ENCODE measurements around the gene SPATA31D1. TPM values are rescaled to one million over a fixed set of nuclear protein-coding genes. Genes with fewer than 3 reads are reported as not detected.

The SPATA31D1 gene
- total RNA-seq, 4 donors from 2014 or later = 0.13 TPM; not detected in 3

DNA sequence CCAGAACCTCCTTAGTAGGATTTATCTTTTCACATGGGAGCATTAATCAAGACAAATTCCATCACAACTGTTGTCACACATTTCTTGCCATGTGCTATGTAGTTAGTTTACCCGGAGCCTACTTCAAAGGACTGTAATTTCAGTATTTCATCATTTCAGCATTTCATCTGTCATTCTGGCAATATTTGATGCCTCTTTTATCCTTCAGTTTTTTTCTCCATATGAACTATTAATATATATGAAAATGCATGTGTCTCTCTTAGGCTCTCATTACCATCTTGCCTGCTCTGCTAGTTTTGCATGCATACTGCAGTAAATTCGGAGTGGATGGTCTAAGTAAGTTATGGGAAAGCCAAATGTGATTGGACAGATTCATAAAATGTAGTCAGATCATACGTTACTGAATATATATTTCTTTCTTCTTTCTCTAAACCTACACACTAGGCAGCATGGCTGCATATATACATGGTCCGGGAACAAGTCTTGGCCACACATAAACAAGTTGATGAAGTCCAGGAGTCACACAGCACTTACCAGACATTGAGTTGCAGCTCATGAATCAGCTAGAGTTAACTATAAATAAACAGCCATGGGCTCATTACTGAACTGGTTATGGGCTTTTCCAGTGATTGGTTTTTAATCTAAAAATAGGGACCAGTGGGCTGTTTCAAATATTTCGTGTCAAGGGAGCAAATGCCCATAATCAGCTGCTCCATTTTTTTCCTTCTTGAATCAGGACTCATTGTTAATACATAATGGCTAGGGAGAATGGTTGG is 46.6 kb downstream of the SPATA31D1 start:
- no peak overlapping the region for H3K4me3 ChIP-seq
- no peak for DNase-seq (ENCODE audit: low spot score in 2 of 2)
- H3K36me3 ChIP-seq = no peaks in the 10 kb centered on the region
- no peak for TF ChIP-seq POLR2AphosphoS5 (IDR thresholded peaks at IDR 0.05)
- TF ChIP-seq, protein P1, sequence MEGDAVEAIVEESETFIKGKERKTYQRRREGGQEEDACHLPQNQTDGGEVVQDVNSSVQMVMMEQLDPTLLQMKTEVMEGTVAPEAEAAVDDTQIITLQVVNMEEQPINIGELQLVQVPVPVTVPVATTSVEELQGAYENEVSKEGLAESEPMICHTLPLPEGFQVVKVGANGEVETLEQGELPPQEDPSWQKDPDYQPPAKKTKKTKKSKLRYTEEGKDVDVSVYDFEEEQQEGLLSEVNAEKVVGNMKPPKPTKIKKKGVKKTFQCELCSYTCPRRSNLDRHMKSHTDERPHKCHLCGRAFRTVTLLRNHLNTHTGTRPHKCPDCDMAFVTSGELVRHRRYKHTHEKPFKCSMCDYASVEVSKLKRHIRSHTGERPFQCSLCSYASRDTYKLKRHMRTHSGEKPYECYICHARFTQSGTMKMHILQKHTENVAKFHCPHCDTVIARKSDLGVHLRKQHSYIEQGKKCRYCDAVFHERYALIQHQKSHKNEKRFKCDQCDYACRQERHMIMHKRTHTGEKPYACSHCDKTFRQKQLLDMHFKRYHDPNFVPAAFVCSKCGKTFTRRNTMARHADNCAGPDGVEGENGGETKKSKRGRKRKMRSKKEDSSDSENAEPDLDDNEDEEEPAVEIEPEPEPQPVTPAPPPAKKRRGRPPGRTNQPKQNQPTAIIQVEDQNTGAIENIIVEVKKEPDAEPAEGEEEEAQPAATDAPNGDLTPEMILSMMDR (IDR thresholded peaks at IDR 0.05) = no peak
- TF ChIP-seq EP300 (IDR thresholded peaks at IDR 0.05) = no peak
- TF ChIP-seq POLR2A (IDR thresholded peaks at IDR 0.05) = no peak
- no peaks in the 10 kb centered on the region for H3K27me3 ChIP-seq
- 79% methylated on average over 5 of the region's 5 CpGs for WGBS
- H3K27ac ChIP-seq = no peak overlapping the region
- H3K4me1 ChIP-seq = peaks cover 16% of the 10 kb centered on the region
- H3K9me3 ChIP-seq = no peaks in the 10 kb centered on the region

GRCh38 chr9:82036086-82036485 is 47.5 kb downstream of the SPATA31D1 start:
- H3K27me3 ChIP-seq = no peaks in the 10 kb centered on the region
- TF ChIP-seq POLR2AphosphoS5 (IDR thresholded peaks at IDR 0.05) (no peak), EP300 (IDR thresholded peaks at IDR 0.05) (no peak), POLR2A (IDR thresholded peaks at IDR 0.05) (no peak)
- TF ChIP-seq, protein P1 (IDR thresholded peaks at IDR 0.05) = no peak
- H3K4me1 ChIP-seq = peaks cover 15% of the 10 kb centered on the region
- 87% methylated on average over 4 of the region's 4 CpGs for WGBS
- no peaks in the 10 kb centered on the region for H3K36me3 ChIP-seq
- H3K27ac ChIP-seq = no peak overlapping the region
- no peaks in the 10 kb centered on the region for H3K9me3 ChIP-seq
- no peak for DNase-seq (ENCODE audit: low spot score in 2 of 2)
- no peak overlapping the region for H3K4me3 ChIP-seq

DNA sequence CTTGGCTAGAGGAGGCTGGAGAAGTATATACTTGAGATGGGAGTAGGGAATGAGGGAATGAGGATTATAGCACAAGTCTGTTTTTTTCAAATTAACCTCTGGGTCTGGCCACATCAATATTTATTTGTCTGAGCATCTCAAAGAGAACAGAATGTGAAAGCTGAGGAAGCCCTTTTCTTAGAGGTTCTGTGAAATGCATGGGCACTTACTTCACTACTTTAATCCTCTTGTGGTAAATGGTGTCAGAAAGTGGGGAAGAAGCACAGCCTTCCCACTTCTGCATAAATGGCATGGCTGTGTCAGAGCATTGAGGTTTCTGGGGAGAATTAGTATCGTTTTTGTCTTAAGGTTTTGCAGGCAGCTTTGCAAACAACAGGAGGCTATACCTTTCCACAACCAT is 48.6 kb downstream of the SPATA31D1 start:
- Histone ChIP-seq H3K4me3 (no peak overlapping the region), H3K27ac (no peak overlapping the region), H3K4me1 (peaks cover 5% of the 10 kb centered on the region), H3K9me3 (no peaks in the 10 kb centered on the region), H3K27me3 (no peaks in the 10 kb centered on the region), H3K36me3 (no peaks in the 10 kb centered on the region)
- DNase-seq (ENCODE audit: low spot score in 2 of 2) = no peak
- no peak for TF ChIP-seq POLR2AphosphoS5 (IDR thresholded peaks at IDR 0.05)
- TF ChIP-seq POLR2A (IDR thresholded peaks at IDR 0.05) = no peak
- TF ChIP-seq, protein P1 (IDR thresholded peaks at IDR 0.05) = no peak
- no peak for TF ChIP-seq EP300 (IDR thresholded peaks at IDR 0.05)
- WGBS = 94% methylated on average over 1 of the region's 1 CpG

DNA sequence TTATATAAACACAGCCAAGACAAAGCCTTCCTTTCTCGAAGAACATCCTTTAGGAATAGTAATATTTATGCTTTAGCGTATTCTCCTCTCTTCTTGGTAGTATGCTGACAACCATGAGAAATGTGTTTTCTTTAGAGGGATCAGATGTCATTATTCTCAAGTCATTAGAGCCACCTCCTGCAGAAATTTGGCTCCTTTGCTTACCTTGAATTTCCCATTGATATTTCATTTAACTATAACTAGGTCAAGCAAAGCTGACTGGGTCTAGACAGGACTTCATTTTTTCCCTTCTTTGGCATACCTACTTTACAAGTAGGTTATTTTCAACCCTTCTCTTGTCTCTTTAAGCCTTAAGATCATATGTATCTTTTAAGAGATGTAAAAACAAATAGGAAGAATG is 50.3 kb downstream of the SPATA31D1 start:
- TF ChIP-seq EP300 (IDR thresholded peaks at IDR 0.05) = no peak
- no peak for TF ChIP-seq POLR2A (IDR thresholded peaks at IDR 0.05)
- no peak for TF ChIP-seq POLR2AphosphoS5 (IDR thresholded peaks at IDR 0.05)
- TF ChIP-seq, protein P1 (IDR thresholded peaks at IDR 0.05) = no peak
- WGBS = 94% methylated on average over 2 of the region's 2 CpGs
- H3K4me1 ChIP-seq = no peaks in the 10 kb centered on the region
- H3K27ac ChIP-seq = no peak overlapping the region
- no peaks in the 10 kb centered on the region for H3K9me3 ChIP-seq
- no peaks in the 10 kb centered on the region for H3K27me3 ChIP-seq
- H3K36me3 ChIP-seq = no peaks in the 10 kb centered on the region
- H3K4me3 ChIP-seq = no peak overlapping the region
- DNase-seq (ENCODE audit: low spot score in 2 of 2) = no peak

Other genes starting within 250 kb of the SPATA31D1 start
- gene SPATA31D4, start 60.3 kb upstream of the SPATA31D1 start, total RNA-seq = not detected
- gene SPATA31D3, start 45.3 kb upstream of the SPATA31D1 start, total RNA-seq = not detected